Uterus (tissue), 4 donors: ENCODE measurements around the gene AGPS. TPM values are rescaled to one million over a fixed set of nuclear protein-coding genes. Genes with fewer than 3 reads are reported as not detected.

Experiments
- DNase-seq, 2 donors: peaks; one replicate each; pipeline ENCODE4 v3.0.0-alpha.2; 2019 to 2020
- H3K27ac ChIP-seq, 2 donors: fragments of 200-600 bp; sonication (generic); 1 replicate in 1 of 2; 2 replicates in 1 of 2; pipeline ENCODE4 v1.5.1; 2016 to 2018
- H3K27me3 ChIP-seq, 2 donors: fragments of 200-600 bp; sonication (generic); one replicate each; pipeline ENCODE4 v1.5.1; 2018 to 2019; ENCODE audit warnings: control low read depth in 1 of 2
- H3K36me3 ChIP-seq, 2 donors: fragments of 200-600 bp; sonication (generic); one replicate each; pipeline ENCODE4 v1.5.1; 2019; ENCODE audit warnings: control low read depth in 1 of 2
- H3K4me1 ChIP-seq, 2 donors: fragments of 200-600 bp; sonication (generic); one replicate each; pipeline ENCODE4 v1.5.1; 2018 to 2019; ENCODE audit warnings: control low read depth in 1 of 2
- H3K4me3 ChIP-seq, 2 donors: fragments of 200-600 bp; sonication (generic); 1 replicate in 1 of 2; 2 replicates in 1 of 2; pipeline ENCODE4 v1.5.1; 2018 to 2019; ENCODE audit warnings: mild to moderate bottlenecking in 1 of 2
- H3K9me3 ChIP-seq, 2 donors: fragments of 200-600 bp; sonication (generic); one replicate each; pipeline ENCODE4 v1.5.1; 2019; ENCODE audit warnings: control low read depth in 1 of 2
- POLR2A ChIP-seq, 2 donors: fragments of 450-650 bp; IDR thresholded peaks; one replicate each; pipeline ENCODE4 v1.6.1; 2016; ENCODE audit warnings: antibody characterized with exemption in 2 of 2, mild to moderate bottlenecking in 1 of 2, moderate library complexity in 1 of 2
- intact Hi-C: fragments of 100-400 bp; cut with DNase I; formaldehyde crosslinking; loops from one replicate; pipeline ENCODE4 v1.15.1; 2023; ENCODE audit warnings: low total_unique reads
- total RNA-seq, 4 donors: library from RNA; depleted of rRNA in 3 of 4; stranded (reverse); fragments of >200 nt in 3 of 4; gene quantifications; one replicate each; pipeline versions ENCODE4 v1.1.0 to v1.2.4, GENCODE V29; 2014 to 2023
- TF ChIP-seq, protein P1 (sequence below), 4 experiments: fragments of 200-600 bp in 2 of 4; fragments of 450-650 bp in 2 of 4; sonication (generic) in 2 of 4; IDR thresholded peaks; one replicate each; pipeline ENCODE4 v1.5.1; 2016 to 2019; ENCODE audit warnings: antibody characterized with exemption in 4 of 4, mild to moderate bottlenecking in 2 of 4, moderate library complexity in 1 of 4
- donor health status: DM: yes; HTN: yes; CAD: no.

Gene AGPS
- total RNA-seq, 4 donors from 2014 or later: 10.2 to 64.4 (median 40.0) TPM

DNA sequence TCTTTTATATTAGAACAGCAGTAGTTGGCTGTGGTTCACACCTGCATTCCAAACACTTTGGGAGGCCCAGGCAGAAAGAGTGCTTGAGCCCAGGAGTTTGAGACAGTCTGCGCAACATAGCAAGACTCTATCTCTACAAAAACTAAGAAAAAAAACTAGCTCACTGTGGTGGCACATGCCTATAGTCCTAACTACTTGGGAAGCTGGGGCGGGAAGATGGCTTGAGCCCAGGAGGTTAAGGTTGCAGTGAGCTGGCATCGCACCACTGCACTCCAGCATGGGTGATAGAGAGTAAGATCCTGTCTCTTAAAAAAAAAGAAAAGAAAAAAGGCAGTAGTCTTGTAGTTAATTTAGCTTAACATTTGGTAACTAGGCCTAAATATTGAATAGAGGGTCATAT, 136.6 kb downstream of the AGPS start:
- Histone ChIP-seq H3K36me3 (no peaks in the 10 kb centered on the region), H3K27me3 (no peaks in the 10 kb centered on the region), H3K4me3 (no peak overlapping the region), H3K9me3 (no peaks in the 10 kb centered on the region), H3K4me1 (no peaks in the 10 kb centered on the region), H3K27ac (no peak overlapping the region)
- TF ChIP-seq POLR2A (IDR thresholded peaks at IDR 0.05): no peak
- TF ChIP-seq, protein P1, sequence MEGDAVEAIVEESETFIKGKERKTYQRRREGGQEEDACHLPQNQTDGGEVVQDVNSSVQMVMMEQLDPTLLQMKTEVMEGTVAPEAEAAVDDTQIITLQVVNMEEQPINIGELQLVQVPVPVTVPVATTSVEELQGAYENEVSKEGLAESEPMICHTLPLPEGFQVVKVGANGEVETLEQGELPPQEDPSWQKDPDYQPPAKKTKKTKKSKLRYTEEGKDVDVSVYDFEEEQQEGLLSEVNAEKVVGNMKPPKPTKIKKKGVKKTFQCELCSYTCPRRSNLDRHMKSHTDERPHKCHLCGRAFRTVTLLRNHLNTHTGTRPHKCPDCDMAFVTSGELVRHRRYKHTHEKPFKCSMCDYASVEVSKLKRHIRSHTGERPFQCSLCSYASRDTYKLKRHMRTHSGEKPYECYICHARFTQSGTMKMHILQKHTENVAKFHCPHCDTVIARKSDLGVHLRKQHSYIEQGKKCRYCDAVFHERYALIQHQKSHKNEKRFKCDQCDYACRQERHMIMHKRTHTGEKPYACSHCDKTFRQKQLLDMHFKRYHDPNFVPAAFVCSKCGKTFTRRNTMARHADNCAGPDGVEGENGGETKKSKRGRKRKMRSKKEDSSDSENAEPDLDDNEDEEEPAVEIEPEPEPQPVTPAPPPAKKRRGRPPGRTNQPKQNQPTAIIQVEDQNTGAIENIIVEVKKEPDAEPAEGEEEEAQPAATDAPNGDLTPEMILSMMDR (IDR thresholded peaks at IDR 0.05): no peak
- DNase-seq: no peak
- intact Hi-C loops: no loop called here

DNA sequence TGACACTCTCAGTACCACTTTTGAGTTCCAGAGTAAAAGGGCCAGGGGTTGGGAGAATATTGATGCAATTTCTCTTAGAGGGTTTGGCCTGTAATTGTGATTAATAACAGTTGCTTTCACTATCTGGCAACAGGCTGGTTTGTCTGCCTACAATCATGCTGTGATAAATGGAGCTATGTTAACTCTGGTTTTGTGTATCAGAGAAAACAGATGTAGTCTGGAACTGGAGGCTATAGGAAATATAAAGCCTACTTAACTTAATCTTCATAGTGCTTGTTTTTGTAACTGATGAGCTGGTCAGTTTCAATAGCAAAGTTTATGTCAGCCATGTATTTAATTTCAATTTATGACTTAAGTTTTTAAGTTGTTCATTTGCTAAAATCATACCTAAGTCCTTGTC, 138.0 kb downstream of the AGPS start:
- no peak for DNase-seq
- H3K36me3 ChIP-seq: no peaks in the 10 kb centered on the region
- intact Hi-C loops: no loop called here

DNA sequence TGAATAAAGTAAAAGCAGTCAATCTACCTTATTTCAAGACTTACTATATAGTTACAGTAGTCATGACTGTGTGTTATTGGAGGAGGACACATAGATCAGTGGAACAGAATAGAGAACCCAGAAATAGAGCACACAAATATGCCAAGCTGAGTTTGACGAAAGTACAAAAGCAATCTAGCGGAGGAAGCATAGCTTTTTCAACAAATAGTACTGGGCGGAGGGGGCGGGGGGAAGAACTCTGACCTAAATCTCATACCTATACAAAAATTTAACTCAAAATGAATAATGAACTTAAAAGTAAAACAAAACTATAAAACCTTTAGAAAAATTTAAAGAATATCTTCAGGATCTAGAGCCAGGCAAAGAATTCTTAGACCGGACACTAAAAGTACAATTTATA, 139.1 kb downstream of the AGPS start:
- TF ChIP-seq, protein P1 (IDR thresholded peaks at IDR 0.05): no peak
- no peak for TF ChIP-seq POLR2A (IDR thresholded peaks at IDR 0.05)
- H3K9me3 ChIP-seq: no peaks in the 10 kb centered on the region
- DNase-seq: no peak
- no peak overlapping the region for H3K27ac ChIP-seq
- intact Hi-C loops: no loop called here
- H3K36me3 ChIP-seq: no peaks in the 10 kb centered on the region
- H3K27me3 ChIP-seq: no peaks in the 10 kb centered on the region
- H3K4me1 ChIP-seq: no peaks in the 10 kb centered on the region
- H3K4me3 ChIP-seq: no peak overlapping the region

More for the DNA sequence above, 138.0 kb downstream of the AGPS start:
- H3K4me3 ChIP-seq: no peak overlapping the region
- no peak overlapping the region for H3K27ac ChIP-seq
- no peaks in the 10 kb centered on the region for H3K4me1 ChIP-seq
- H3K27me3 ChIP-seq: no peaks in the 10 kb centered on the region
- no peaks in the 10 kb centered on the region for H3K9me3 ChIP-seq
- TF ChIP-seq, protein P1 (IDR thresholded peaks at IDR 0.05): no peak
- TF ChIP-seq POLR2A (IDR thresholded peaks at IDR 0.05): no peak

DNA sequence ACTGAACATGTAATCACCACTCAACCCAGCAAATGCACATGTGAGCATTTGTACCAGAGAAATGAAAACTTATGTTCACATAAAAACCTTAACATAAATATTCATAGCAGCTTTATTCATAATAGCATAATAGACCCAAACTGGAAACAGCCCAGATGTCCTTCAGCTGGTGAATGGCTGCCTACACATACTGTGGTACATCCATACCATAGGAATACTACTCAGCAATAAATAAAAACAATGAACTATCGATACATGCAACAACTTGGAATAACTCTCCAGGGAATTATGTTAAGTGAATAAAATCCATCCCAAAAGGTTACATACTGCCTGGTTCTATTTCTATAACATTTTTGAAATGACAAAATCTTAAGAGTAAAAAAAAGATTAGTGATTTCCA, 140.0 kb downstream of the AGPS start:
- intact Hi-C loops: no loop called here
- TF ChIP-seq, protein P1 (IDR thresholded peaks at IDR 0.05): no peak
- no peak for TF ChIP-seq POLR2A (IDR thresholded peaks at IDR 0.05)
- no peak overlapping the region for H3K4me3 ChIP-seq
- no peaks in the 10 kb centered on the region for H3K4me1 ChIP-seq
- no peaks in the 10 kb centered on the region for H3K36me3 ChIP-seq
- no peak for DNase-seq
- H3K9me3 ChIP-seq: no peaks in the 10 kb centered on the region
- H3K27ac ChIP-seq: no peak overlapping the region
- H3K27me3 ChIP-seq: no peaks in the 10 kb centered on the region

DNA sequence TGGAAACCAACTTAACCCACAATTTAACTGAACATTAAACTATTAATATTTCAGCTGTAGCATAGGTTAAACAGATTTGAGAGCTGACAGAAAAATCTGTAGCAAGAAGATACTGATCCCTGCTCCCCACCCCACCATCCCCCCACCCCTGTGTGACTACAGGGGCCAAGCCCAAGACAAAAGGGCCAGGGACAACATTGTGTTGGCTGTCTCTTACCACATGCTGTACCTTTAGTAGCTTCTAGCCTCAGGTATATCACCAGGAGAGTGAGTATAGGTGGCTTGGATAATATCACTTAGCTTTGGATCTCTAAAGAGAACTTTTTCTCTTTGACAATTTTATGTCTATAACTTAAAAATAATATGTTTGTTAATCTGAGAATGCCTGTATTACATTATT, 140.7 kb downstream of the AGPS start:
- Histone ChIP-seq H3K4me3 (no peak overlapping the region), H3K27ac (no peak overlapping the region), H3K4me1 (no peaks in the 10 kb centered on the region), H3K36me3 (no peaks in the 10 kb centered on the region), H3K9me3 (no peaks in the 10 kb centered on the region), H3K27me3 (no peaks in the 10 kb centered on the region)
- intact Hi-C loops: no loop called here
- TF ChIP-seq POLR2A (IDR thresholded peaks at IDR 0.05): no peak
- TF ChIP-seq, protein P1 (IDR thresholded peaks at IDR 0.05): no peak
- DNase-seq: no peak
